ENCODE measurements around the gene CD22. TPM values are rescaled to one million over a fixed set of nuclear protein-coding genes. Genes with fewer than 3 reads are reported as not detected.

Gene CD22
- total RNA-seq, 1 donor from 2014 or later: 3.4 TPM

- H3K36me3 Mint-ChIP-seq (ENCODE audit: low read depth): no peaks in the 10 kb centered on the region
- DNase-seq: no peak
- H3K4me3 Mint-ChIP-seq: no peak overlapping the region
- H3K4me1 Mint-ChIP-seq: no peaks in the 10 kb centered on the region
- no peak overlapping the region for H3K27ac Mint-ChIP-seq
- no peaks in the 10 kb centered on the region for H3K9me3 Mint-ChIP-seq
- intact Hi-C loops (cut with micrococcal nuclease): no loop called here
- no peaks in the 10 kb centered on the region for H3K27me3 Mint-ChIP-seq
Observed at GRCh38 chr19:35302446-35302845, 26.5 kb upstream of the CD22 start.

- H3K4me3 Mint-ChIP-seq: no peak overlapping the region
- H3K36me3 Mint-ChIP-seq (ENCODE audit: low read depth): no peaks in the 10 kb centered on the region
- H3K27me3 Mint-ChIP-seq: no peaks in the 10 kb centered on the region
- intact Hi-C loops (cut with micrococcal nuclease): no loop called here
- no peaks in the 10 kb centered on the region for H3K9me3 Mint-ChIP-seq
- no peaks in the 10 kb centered on the region for H3K4me1 Mint-ChIP-seq
- no peak for DNase-seq
- H3K27ac Mint-ChIP-seq: no peak overlapping the region
Observed at GRCh38 chr19:35303357-35303915, 25.6 kb upstream of the CD22 start.

GRCh38 chr19:35304036-35304435 is 25.0 kb upstream of the CD22 start:
- Mint-ChIP-seq H3K36me3 (ENCODE audit: low read depth) (no peaks in the 10 kb centered on the region), H3K4me3 (no peak overlapping the region), H3K9me3 (no peaks in the 10 kb centered on the region), H3K27ac (no peak overlapping the region), H3K27me3 (no peaks in the 10 kb centered on the region), H3K4me1 (no peaks in the 10 kb centered on the region)
- intact Hi-C loops (cut with micrococcal nuclease): no loop called here
- no peak for DNase-seq

- no peaks in the 10 kb centered on the region for H3K27me3 Mint-ChIP-seq
- no peak for DNase-seq
- H3K36me3 Mint-ChIP-seq (ENCODE audit: low read depth): no peaks in the 10 kb centered on the region
- H3K27ac Mint-ChIP-seq: no peak overlapping the region
- no peaks in the 10 kb centered on the region for H3K9me3 Mint-ChIP-seq
- intact Hi-C loops (cut with micrococcal nuclease): no loop called here
- no peaks in the 10 kb centered on the region for H3K4me1 Mint-ChIP-seq
- H3K4me3 Mint-ChIP-seq: no peak overlapping the region
Observed at GRCh38 chr19:35305181-35305580, 23.8 kb upstream of the CD22 start.

GRCh38 chr19:35306473-35307246 is 22.3 kb upstream of the CD22 start:
- no peak overlapping the region for H3K27ac Mint-ChIP-seq
- no peak for DNase-seq
- H3K9me3 Mint-ChIP-seq: no peaks in the 10 kb centered on the region
- intact Hi-C loops (cut with micrococcal nuclease): no loop called here
- H3K4me1 Mint-ChIP-seq: no peaks in the 10 kb centered on the region
- H3K27me3 Mint-ChIP-seq: no peaks in the 10 kb centered on the region
- H3K4me3 Mint-ChIP-seq: no peak overlapping the region
- no peaks in the 10 kb centered on the region for H3K36me3 Mint-ChIP-seq (ENCODE audit: low read depth)

- no peak overlapping the region for H3K27ac Mint-ChIP-seq
- H3K4me1 Mint-ChIP-seq: no peaks in the 10 kb centered on the region
- no peaks in the 10 kb centered on the region for H3K36me3 Mint-ChIP-seq (ENCODE audit: low read depth)
Observed at GRCh38 chr19:35307931-35308330, 21.1 kb upstream of the CD22 start.

GRCh38 chr19:35308910-35309309 is 20.1 kb upstream of the CD22 start:
- Mint-ChIP-seq H3K36me3 (ENCODE audit: low read depth) (no peaks in the 10 kb centered on the region), H3K4me3 (no peak overlapping the region), H3K27me3 (no peaks in the 10 kb centered on the region), H3K9me3 (no peaks in the 10 kb centered on the region), H3K4me1 (no peaks in the 10 kb centered on the region), H3K27ac (no peak overlapping the region)
- no peak for DNase-seq
- intact Hi-C loops (cut with micrococcal nuclease): no loop called here

More at GRCh38 chr19:35307931-35308330, 21.1 kb upstream of the CD22 start:
- DNase-seq: no peak
- Mint-ChIP-seq H3K9me3 (no peaks in the 10 kb centered on the region), H3K4me3 (no peak overlapping the region), H3K27me3 (no peaks in the 10 kb centered on the region)
- intact Hi-C loops (cut with micrococcal nuclease): no loop called here

GRCh38 chr19:35309481-35310279 is 19.3 kb upstream of the CD22 start:
- Mint-ChIP-seq H3K27ac (no peak overlapping the region), H3K9me3 (no peaks in the 10 kb centered on the region)

GRCh38 chr19:35310331-35310730 is 18.7 kb upstream of the CD22 start:
- Mint-ChIP-seq H3K4me3 (no peak overlapping the region), H3K27ac (no peak overlapping the region), H3K4me1 (no peaks in the 10 kb centered on the region), H3K36me3 (ENCODE audit: low read depth) (no peaks in the 10 kb centered on the region), H3K27me3 (no peaks in the 10 kb centered on the region), H3K9me3 (no peaks in the 10 kb centered on the region)
- intact Hi-C loops (cut with micrococcal nuclease): no loop called here
- DNase-seq: no peak

More at GRCh38 chr19:35309481-35310279, 19.3 kb upstream of the CD22 start:
- no peaks in the 10 kb centered on the region for H3K4me1 Mint-ChIP-seq
- no peaks in the 10 kb centered on the region for H3K36me3 Mint-ChIP-seq (ENCODE audit: low read depth)
- no peaks in the 10 kb centered on the region for H3K27me3 Mint-ChIP-seq
- intact Hi-C loops (cut with micrococcal nuclease): no loop called here
- DNase-seq: no peak
- H3K4me3 Mint-ChIP-seq: no peak overlapping the region

GRCh38 chr19:35310811-35311465 is 18.0 kb upstream of the CD22 start:
- no peak for DNase-seq
- Mint-ChIP-seq H3K4me1 (no peaks in the 10 kb centered on the region), H3K27me3 (no peaks in the 10 kb centered on the region), H3K36me3 (ENCODE audit: low read depth) (no peaks in the 10 kb centered on the region), H3K27ac (no peak overlapping the region), H3K4me3 (no peak overlapping the region), H3K9me3 (no peaks in the 10 kb centered on the region)
- intact Hi-C loops (cut with micrococcal nuclease): no loop called here

GRCh38 chr19:35311901-35312665 is 16.9 kb upstream of the CD22 start:
- no peaks in the 10 kb centered on the region for H3K9me3 Mint-ChIP-seq
- intact Hi-C loops (cut with micrococcal nuclease): no loop called here
- H3K27ac Mint-ChIP-seq: no peak overlapping the region
- no peaks in the 10 kb centered on the region for H3K4me1 Mint-ChIP-seq
- DNase-seq: no peak
- H3K4me3 Mint-ChIP-seq: no peak overlapping the region
- no peaks in the 10 kb centered on the region for H3K36me3 Mint-ChIP-seq (ENCODE audit: low read depth)
- no peaks in the 10 kb centered on the region for H3K27me3 Mint-ChIP-seq

- Mint-ChIP-seq H3K27me3 (no peaks in the 10 kb centered on the region), H3K9me3 (no peaks in the 10 kb centered on the region), H3K36me3 (ENCODE audit: low read depth) (no peaks in the 10 kb centered on the region), H3K4me1 (peaks cover 3% of the 10 kb centered on the region), H3K4me3 (no peak overlapping the region), H3K27ac (no peak overlapping the region)
- no peak for DNase-seq
- intact Hi-C loops (cut with micrococcal nuclease): no loop called here
Observed at GRCh38 chr19:35313587-35313986, 15.4 kb upstream of the CD22 start.

GRCh38 chr19:35314031-35314430 is 15.0 kb upstream of the CD22 start:
- peaks cover 7% of the 10 kb centered on the region for H3K4me1 Mint-ChIP-seq
- H3K27me3 Mint-ChIP-seq: no peaks in the 10 kb centered on the region
- DNase-seq: no peak
- no peak overlapping the region for H3K27ac Mint-ChIP-seq
- intact Hi-C loops (cut with micrococcal nuclease): no loop called here
- H3K4me3 Mint-ChIP-seq: no peak overlapping the region
- H3K36me3 Mint-ChIP-seq (ENCODE audit: low read depth): no peaks in the 10 kb centered on the region
- H3K9me3 Mint-ChIP-seq: no peaks in the 10 kb centered on the region
